CD14-positive monocyte (primary cell): Measurements from ENCODE around the gene DIAPH2. TPM values are rescaled to one million over a fixed set of nuclear protein-coding genes. Genes with fewer than 3 reads are reported as not detected.

Experiments
- DNase-seq, 3 donors: peaks; one replicate each; pipeline ENCODE4 v3.0.0-alpha.2; 2011 to 2022
- H2AFZ ChIP-seq: 2 replicates; pipeline ENCODE4 v1.6.0; 2012; ENCODE audit warnings: mild to moderate bottlenecking, low read depth, low read length, inconsistent platforms; ENCODE audit not compliant: insufficient read depth, poor library complexity, severe bottlenecking
- H3K27ac ChIP-seq, 2 donors: 1 replicate in 1 of 2; 2 replicates in 1 of 2; pipeline ENCODE4 v1.5.1; 2012 to 2013; ENCODE audit warnings: low read length in 2 of 2, control low read depth in 1 of 2, inconsistent platforms in 1 of 2, low read depth in 1 of 2, mild to moderate bottlenecking in 1 of 2
- H3K27me3 ChIP-seq, 2 donors: one replicate each; pipeline versions ENCODE4 v1.6.0 to v1.6.1; 2011 to 2013; ENCODE audit warnings: low read length in 2 of 2; ENCODE audit not compliant: control insufficient read depth in 2 of 2, insufficient read depth in 2 of 2
- H3K36me3 ChIP-seq, 2 donors: replicated peaks in 1 of 2; 1 replicate in 1 of 2; 2 replicates in 1 of 2; pipeline versions ENCODE4 v1.5.1 to v1.6.1; 2012 to 2013; ENCODE audit warnings: low read length in 2 of 2, control low read depth in 1 of 2, inconsistent platforms in 1 of 2, mild to moderate bottlenecking in 1 of 2; ENCODE audit not compliant: insufficient read depth in 2 of 2, control insufficient read depth in 1 of 2
- H3K4me1 ChIP-seq, 2 donors: 1 replicate in 1 of 2; 2 replicates in 1 of 2; pipeline versions ENCODE4 v1.5.1 to v1.6.1; 2012 to 2013; ENCODE audit warnings: low read length in 2 of 2, control low read depth in 1 of 2, inconsistent platforms in 1 of 2, mild to moderate bottlenecking in 1 of 2, moderate library complexity in 1 of 2; ENCODE audit not compliant: insufficient read depth in 2 of 2, control insufficient read depth in 1 of 2
- H3K4me2 ChIP-seq: replicated peaks from 2 replicates; pipeline ENCODE3; 2012; ENCODE audit warnings: low read length, moderate library complexity, mild to moderate bottlenecking; ENCODE audit not compliant: poor library complexity, severe bottlenecking; ENCODE audit errors: extremely low read depth
- H3K4me3 ChIP-seq, 3 experiments: fragments of 200-600 bp in 1 of 3; sonication (generic) in 1 of 3; replicated peaks in 1 of 3; 1 replicate in 2 of 3; 2 replicates in 1 of 3; pipeline ENCODE4 v1.5.1; 2011 to 2013; ENCODE audit warnings: low read length in 3 of 3, mild to moderate bottlenecking in 3 of 3, control low read depth in 2 of 3, low read depth in 2 of 3, inconsistent platforms in 1 of 3, moderate library complexity in 1 of 3
- H3K79me2 ChIP-seq: 2 replicates; pipeline ENCODE4 v1.6.0; 2012; ENCODE audit warnings: mild to moderate bottlenecking, control low read depth, inconsistent platforms, low read length, moderate library complexity; ENCODE audit not compliant: insufficient read depth
- H3K9ac ChIP-seq: 2 replicates; pipeline ENCODE4 v1.6.0; 2017; ENCODE audit warnings: low read length, mild to moderate bottlenecking; ENCODE audit not compliant: insufficient read depth, poor library complexity, severe bottlenecking
- H3K9me3 ChIP-seq, 2 donors: replicated peaks in 1 of 2; 1 replicate in 1 of 2; 2 replicates in 1 of 2; pipeline versions ENCODE4 v1.5.1 to v1.6.1; 2012 to 2013; ENCODE audit warnings: low read length in 2 of 2, control low read depth in 1 of 2; ENCODE audit not compliant: control insufficient read depth in 1 of 2, insufficient read depth in 1 of 2
- H4K20me1 ChIP-seq: 2 replicates; pipeline ENCODE4 v1.6.0; 2012; ENCODE audit warnings: mild to moderate bottlenecking, low read length, control low read depth, moderate library complexity; ENCODE audit not compliant: insufficient read depth
- H3K27ac Mint-ChIP-seq, 7 donors: one replicate each; pipeline ENCODE4 v1.8.0; 2020; ENCODE audit warnings: mild to moderate bottlenecking in 7 of 7, mixed read lengths in 7 of 7, moderate library complexity in 6 of 7, inconsistent platforms in 2 of 7
- H3K27me3 Mint-ChIP-seq, 3 donors: one replicate each; pipeline ENCODE4 v1.8.0; 2021 to 2022; ENCODE audit warnings: low read depth in 3 of 3, mild to moderate bottlenecking in 3 of 3, mixed read lengths in 3 of 3, moderate library complexity in 3 of 3, inconsistent platforms in 1 of 3
- H3K36me3 Mint-ChIP-seq, 2 donors: one replicate each; pipeline ENCODE4 v1.8.0; 2020; ENCODE audit warnings: mixed read lengths in 2 of 2, inconsistent platforms in 1 of 2, mild to moderate bottlenecking in 1 of 2
- H3K4me1 Mint-ChIP-seq: one replicate; pipeline ENCODE4 v1.8.0; 2020; ENCODE audit warnings: mild to moderate bottlenecking, mixed read lengths
- H3K4me3 Mint-ChIP-seq, 2 donors: one replicate each; pipeline ENCODE4 v1.8.0; 2020; ENCODE audit warnings: mild to moderate bottlenecking in 2 of 2, mixed read lengths in 2 of 2, moderate library complexity in 1 of 2
- H3K9me3 Mint-ChIP-seq, 7 donors: one replicate each; pipeline ENCODE4 v1.8.0; 2020 to 2022; ENCODE audit warnings: mixed read lengths in 7 of 7, mild to moderate bottlenecking in 6 of 7, moderate library complexity in 6 of 7, inconsistent platforms in 2 of 7
- CTCF ChIP-seq: fragments of 200-600 bp; IDR thresholded peaks from one replicate; pipeline ENCODE4 v1.8.0; 2022; ENCODE audit warnings: antibody characterized with exemption, mild to moderate bottlenecking
- WGBS: methylation state at CpG from one replicate; pipeline ENCODE4 v1.1.5; 2013; ENCODE audit warnings: missing lambda C conversion rate; ENCODE audit not compliant: insufficient coverage; 5-methylcytosine and 5-hydroxymethylcytosine counted together
- intact Hi-C, 2 donors: fragments of 100-400 bp; cut with micrococcal nuclease; formaldehyde crosslinking; loops; one replicate each; pipeline versions ENCODE4 v1.15.0 to v1.15.1; 2023
- polyA plus RNA-seq, 3 donors: library from polyadenylated mRNA; depleted of rRNA in 1 of 3; unstranded in 2 of 3; stranded (reverse) in 1 of 3; fragments of 300-500 nt in 2 of 3; fragments of >200 nt in 1 of 3; fragmentation: Illumina TruSeq in 2 of 3; gene quantifications; 1 replicate in 2 of 3; 2 replicates in 1 of 3; pipeline ENCODE4 v1.2.3, GENCODE V29; 2012 to 2021

The DIAPH2 gene
- polyA plus RNA-seq, 3 donors = 9.5 to 20.5 (median 11.4) TPM

GRCh38 chrX:97547877-97548578 is 863.4 kb downstream of the DIAPH2 start:
- TF ChIP-seq CTCF = no peak
- no peaks in the 10 kb centered on the region for H3K36me3 ChIP-seq
- no peaks in the 10 kb centered on the region for H3K27me3 Mint-ChIP-seq
- no peaks in the 10 kb centered on the region for H3K4me1 ChIP-seq
- H3K4me2 ChIP-seq = no peak overlapping the region
- no peak overlapping the region for H3K4me3 Mint-ChIP-seq
- H3K79me2 ChIP-seq = no peaks in the 10 kb centered on the region
- no peak overlapping the region for H3K27ac Mint-ChIP-seq
- no peak overlapping the region for H3K9ac ChIP-seq
- no peak overlapping the region for H3K27ac ChIP-seq
- no peak overlapping the region for H3K4me3 ChIP-seq
- no peaks in the 10 kb centered on the region for H3K27me3 ChIP-seq
- no peaks in the 10 kb centered on the region for H3K9me3 ChIP-seq
- no peaks in the 10 kb centered on the region for H4K20me1 ChIP-seq
- H3K4me1 Mint-ChIP-seq = no peaks in the 10 kb centered on the region
- WGBS = no CpG with 5 or more reads among the region's 3 CpGs
- DNase-seq = no peak
- no peaks in the 10 kb centered on the region for H3K9me3 Mint-ChIP-seq
- peaks cover 0 to 3% of the 10 kb centered on the region in 2 donors for H3K36me3 Mint-ChIP-seq
- H2AFZ ChIP-seq = no peak overlapping the region
- intact Hi-C loops = no loop called here

GRCh38 chrX:97551821-97552220 is 867.2 kb downstream of the DIAPH2 start:
- H3K9me3 Mint-ChIP-seq = peaks cover 0 to 3% (median 0%) of the 10 kb centered on the region in 7 donors
- Histone ChIP-seq H4K20me1 (no peaks in the 10 kb centered on the region), H3K79me2 (no peaks in the 10 kb centered on the region), H3K27me3 (no peaks in the 10 kb centered on the region), H3K36me3 (no peaks in the 10 kb centered on the region), H3K4me1 (no peaks in the 10 kb centered on the region), H3K9me3 (no peaks in the 10 kb centered on the region), H2AFZ (no peak overlapping the region), H3K4me3 (no peak overlapping the region), H3K27ac (no peak overlapping the region), H3K9ac (no peak overlapping the region), H3K4me2 (no peak overlapping the region)
- H3K36me3 Mint-ChIP-seq = no peaks in the 10 kb centered on the region
- no peak for TF ChIP-seq CTCF
- no peak overlapping the region for H3K27ac Mint-ChIP-seq
- no peak overlapping the region for H3K4me3 Mint-ChIP-seq
- peaks cover 0 to 1% (median 0%) of the 10 kb centered on the region in 3 donors for H3K27me3 Mint-ChIP-seq
- DNase-seq = no peak
- no peaks in the 10 kb centered on the region for H3K4me1 Mint-ChIP-seq
- intact Hi-C loops = no loop called here
- no CpG with 5 or more reads among the region's 3 CpGs for WGBS
